GM23338 (cell line): ENCODE results near the gene STEEP1. TPM values are rescaled to one million over a fixed set of nuclear protein-coding genes. Genes with fewer than 3 reads are reported as not detected.
A peak's percentile ranks its signal among the peaks of the same experiment; 100 is the strongest.

Experiments
- ATAC-seq: fragments of 200-7000 bp; cut with Tn5 transposase; 3 replicates; pipeline ENCODE4 v1.9.1; 2020
- DNase-seq: peaks from one replicate; pipeline ENCODE4 v3.0.0-alpha.2; 2015; ENCODE audit warnings: low spot score
- H2AFZ ChIP-seq: fragments of 200-600 bp; sonication (generic); 2 replicates; pipeline ENCODE4 v1.8.0; 2016; ENCODE audit warnings: antibody characterized with exemption, mild to moderate bottlenecking, moderate library complexity
- H3F3A ChIP-seq: fragments of 200-600 bp; sonication (generic); replicated peaks from 2 replicates; pipeline ENCODE4 v1.8.0; 2017; ENCODE audit warnings: antibody characterized with exemption, mixed run types, low read depth
- H3K27ac ChIP-seq: fragments of 200-600 bp; sonication (generic); 2 replicates; pipeline ENCODE4 v1.6.1; 2016; ENCODE audit warnings: low read depth
- H3K27me3 ChIP-seq: fragments of 200-600 bp; sonication (generic); 2 replicates; pipeline ENCODE4 v1.8.0; 2016; ENCODE audit warnings: mild to moderate bottlenecking, mixed run types, moderate library complexity; ENCODE audit not compliant: insufficient read depth
- H3K36me3 ChIP-seq: fragments of 200-600 bp; sonication (generic); 2 replicates; pipeline ENCODE4 v1.8.0; 2016; ENCODE audit warnings: mild to moderate bottlenecking; ENCODE audit not compliant: insufficient read depth
- H3K4me1 ChIP-seq: fragments of 200-600 bp; sonication (generic); 2 replicates; pipeline ENCODE4 v1.8.0; 2016; ENCODE audit warnings: mild to moderate bottlenecking, moderate library complexity; ENCODE audit not compliant: insufficient read depth
- H3K4me2 ChIP-seq: fragments of 200-600 bp; sonication (generic); 2 replicates; pipeline ENCODE4 v1.7.1; 2017; ENCODE audit warnings: mixed run types
- H3K4me3 ChIP-seq: fragments of 200-600 bp; sonication (generic); 2 replicates; pipeline ENCODE4 v1.6.1; 2016; ENCODE audit warnings: mixed run types
- H3K79me2 ChIP-seq: fragments of 200-600 bp; sonication (generic); replicated peaks from 2 replicates; pipeline ENCODE4 v1.8.0; 2017; ENCODE audit warnings: mild to moderate bottlenecking; ENCODE audit not compliant: insufficient read depth
- H3K9me2 ChIP-seq: fragments of 200-600 bp; sonication (generic); 2 replicates; pipeline ENCODE4 v1.8.0; 2017; ENCODE audit not compliant: insufficient read depth
- H4K20me1 ChIP-seq: fragments of 200-600 bp; sonication (generic); replicated peaks from 2 replicates; pipeline ENCODE4 v1.8.0; 2017; ENCODE audit warnings: mild to moderate bottlenecking; ENCODE audit not compliant: insufficient read depth
- H3K27ac Mint-ChIP-seq: 2 replicates; pipeline ENCODE4 v1.8.0; 2020; ENCODE audit warnings: inconsistent platforms, mild to moderate bottlenecking, moderate library complexity, mixed read lengths
- H3K27me3 Mint-ChIP-seq: 3 replicates; pipeline ENCODE4 v1.8.0; 2022; ENCODE audit warnings: low read depth, mild to moderate bottlenecking, moderate library complexity, mixed read lengths, inconsistent platforms; ENCODE audit not compliant: insufficient read depth, poor library complexity
- H3K36me3 Mint-ChIP-seq: 3 replicates; pipeline ENCODE4 v1.8.0; 2021; ENCODE audit warnings: low read depth, mild to moderate bottlenecking, inconsistent platforms, moderate library complexity, mixed read lengths
- H3K4me1 Mint-ChIP-seq: 3 replicates; pipeline ENCODE4 v1.8.0; 2020; ENCODE audit warnings: mild to moderate bottlenecking, inconsistent platforms, mixed read lengths
- H3K4me3 Mint-ChIP-seq: 3 replicates; pipeline ENCODE4 v1.8.0; 2021; ENCODE audit warnings: moderate library complexity, mild to moderate bottlenecking, inconsistent platforms, mixed read lengths
- H3K9me3 Mint-ChIP-seq: 3 replicates; pipeline ENCODE4 v1.8.0; 2020; ENCODE audit warnings: moderate library complexity, mild to moderate bottlenecking, inconsistent platforms, mixed read lengths
- CREB1 ChIP-seq: fragments of 250-450 bp; sonication (Bioruptor Pico); IDR thresholded peaks from 2 replicates; pipeline ENCODE4 v1.5.0; 2020; ENCODE audit warnings: low read depth, mild to moderate bottlenecking, moderate library complexity
- CTCF ChIP-seq, 2 experiments: fragments of 200-600 bp in 1 of 2; sonication (generic) in 1 of 2; conservative IDR thresholded peaks; 2 replicates each; pipeline versions ENCODE4 v1.5.1 to v1.6.1; 2016 to 2017; ENCODE audit warnings: antibody characterized with exemption in 2 of 2, low read depth in 2 of 2, mild to moderate bottlenecking in 2 of 2, moderate library complexity in 1 of 2
- EZH2 ChIP-seq: fragments of 200-600 bp; sonication (generic); IDR thresholded peaks from one replicate; pipeline ENCODE4 v1.8.0; 2017; ENCODE audit warnings: antibody characterized with exemption, mild to moderate bottlenecking, low read depth; ENCODE audit not compliant: unreplicated experiment
- EZH2phosphoT487 ChIP-seq: fragments of 200-600 bp; sonication (generic); IDR thresholded peaks from one replicate; pipeline ENCODE4 v1.8.1; 2018; ENCODE audit warnings: antibody characterized with exemption; ENCODE audit not compliant: unreplicated experiment
- JUNB ChIP-seq: IDR thresholded peaks from one replicate; pipeline ENCODE4 v1.6.1; 2016; ENCODE audit warnings: antibody characterized with exemption; ENCODE audit not compliant: unreplicated experiment
- NANOG ChIP-seq: IDR thresholded peaks from 2 replicates; pipeline ENCODE4 v1.6.1; 2016; ENCODE audit warnings: antibody characterized with exemption, borderline replicate concordance
- REST ChIP-seq: IDR thresholded peaks from one replicate; pipeline ENCODE4 v1.6.1; 2018; ENCODE audit warnings: antibody characterized with exemption; ENCODE audit not compliant: unreplicated experiment
- ZNF331 ChIP-seq: fragments of 250-450 bp; sonication (Bioruptor Pico); IDR thresholded peaks from 2 replicates; pipeline ENCODE4 v1.5.0; 2020; ENCODE audit warnings: low read depth, mild to moderate bottlenecking, moderate library complexity
- polyA plus RNA-seq: library from polyadenylated mRNA; unstranded; fragments of >200 nt; fragmentation: Nextera tagmentation; extraction: Ambion mirVana; gene quantifications from 2 replicates; pipeline ENCODE4 v1.2.1, GENCODE V29; 2016
- total RNA-seq: library from RNA; depleted of rRNA; stranded (reverse); fragments of >200 nt; shearing (Covaris generic); gene quantifications from 2 replicates; pipeline ENCODE4 v1.2.3, GENCODE V29; 2014

Gene STEEP1
- total and polyA plus RNA-seq, 2 experiments from 2014 or later: 16.6 to 42.3 TPM

- TF ChIP-seq REST (no peak), ZNF331 (no peak), CREB1 (no peak), NANOG (no peak), JUNB (no peak)
These were observed 15.7 kb downstream of the STEEP1 start (continued) for GRCh38 chrX:119549327-119550016.

GRCh38 chrX:119541188-119541587 is 24.0 kb downstream of the STEEP1 start:
- no peaks in the 10 kb centered on the region for H3K36me3 ChIP-seq
- H3K4me3 ChIP-seq: no peak overlapping the region
- Mint-ChIP-seq H3K27me3 (no peaks in the 10 kb centered on the region), H3K36me3 (peaks cover 17% of the 10 kb centered on the region; the same call in 2 of the 3 replicates), H3K4me1 (no peaks in the 10 kb centered on the region), H3K4me3 (no peak overlapping the region), H3K9me3 (no peaks in the 10 kb centered on the region), H3K27ac (no peak overlapping the region)
- no peak overlapping the region for H2AFZ ChIP-seq
- no peak overlapping the region for H3K27ac ChIP-seq
- ATAC-seq (no peak), DNase-seq (peak; percentile 8)
- no peak overlapping the region for H3K4me2 ChIP-seq
- H4K20me1 ChIP-seq: no peaks in the 10 kb centered on the region
- TF ChIP-seq CREB1 (no peak), EZH2phosphoT487 (no peak), EZH2 (no peak)
- no peaks in the 10 kb centered on the region for H3F3A ChIP-seq
- no peaks in the 10 kb centered on the region for H3K4me1 ChIP-seq
- no peaks in the 10 kb centered on the region for H3K27me3 ChIP-seq
- no peaks in the 10 kb centered on the region for H3K9me2 ChIP-seq
- H3K79me2 ChIP-seq: no peaks in the 10 kb centered on the region

- Histone ChIP-seq H4K20me1 (no peaks in the 10 kb centered on the region), H3K27ac (no peak overlapping the region), H3K27me3 (no peaks in the 10 kb centered on the region), H3K79me2 (no peaks in the 10 kb centered on the region), H2AFZ (no peak overlapping the region), H3K4me1 (no peaks in the 10 kb centered on the region), H3K36me3 (no peaks in the 10 kb centered on the region), H3K4me2 (no peak overlapping the region), H3K9me2 (no peaks in the 10 kb centered on the region), H3F3A (no peaks in the 10 kb centered on the region), H3K4me3 (no peak overlapping the region)
- H3K4me3 Mint-ChIP-seq: no peak overlapping the region
- H3K27ac Mint-ChIP-seq: no peak overlapping the region
- H3K4me1 Mint-ChIP-seq: no peaks in the 10 kb centered on the region
- no peaks in the 10 kb centered on the region for H3K9me3 Mint-ChIP-seq
- no peaks in the 10 kb centered on the region for H3K27me3 Mint-ChIP-seq
- H3K36me3 Mint-ChIP-seq: peaks cover 17% of the 10 kb centered on the region; the same call in 2 of the 3 replicates
- no peak; the same call in 2 of the 3 replicates for ATAC-seq
- TF ChIP-seq CTCF (conservative IDR thresholded peaks at IDR 0.05; ENCODE audit: low read depth in 2 of 2): peak; percentile 48 to 58
- no peak for TF ChIP-seq EZH2phosphoT487
- peak; percentile 40 for DNase-seq
These were observed 25.3 kb downstream of the STEEP1 start for GRCh38 chrX:119539872-119540271.
